OCI-LY7 (cell line): Measurements from ENCODE around the gene PRDM7. TPM values are rescaled to one million over a fixed set of nuclear protein-coding genes. Genes with fewer than 3 reads are reported as not detected.
"Not testable (repeated sequence)": the region's sequence is repeated elsewhere in the genome, so short reads cannot be mapped to it uniquely, and the experiment has no call there.

Experiments
- Bru-seq: library from RNA; stranded (reverse); fragments of 400-500 nt; gene quantifications from one replicate; lab custom pipeline; 2021; lab: Mats Ljungman, UMichigan
- BruChase-seq, 2 experiments: library from RNA; stranded (reverse); fragments of 400-500 nt; gene quantifications; one replicate each; lab custom pipeline; 2021; lab: Mats Ljungman, UMichigan
- BruUV-seq: library from RNA; stranded (reverse); fragments of 400-500 nt; replicated peaks from 2 replicates; lab custom pipeline; 2021; lab: Mats Ljungman, UMichigan
- CTCF ChIA-PET: fragments of 300-600 bp; sonication (Branson Sonifier 250); formaldehyde crosslinking; loops from one replicate; lab custom pipeline; 2022; ENCODE audit warnings: antibody characterized with exemption; ENCODE audit not compliant: unreplicated experiment; lab: Charles Lee
- POLR2A ChIA-PET: fragments of 300-600 bp; sonication (Branson Sonifier 250); formaldehyde crosslinking; loops from one replicate; lab custom pipeline; 2022; ENCODE audit warnings: antibody characterized with exemption; lab: Charles Lee
- DNase-seq: peaks from one replicate; pipeline ENCODE4 v3.0.0-alpha.2; 2015; ENCODE audit warnings: low spot score
- H2AFZ ChIP-seq: fragments of 200-600 bp; sonication (generic), shearing (Covaris generic); 2 replicates; pipeline ENCODE4 v1.6.1; 2014; ENCODE audit warnings: mild to moderate bottlenecking, antibody characterized with exemption, low read length, moderate library complexity
- H3K27ac ChIP-seq: fragments of 200-600 bp; sonication (generic); 2 replicates; pipeline ENCODE4 v1.5.1; 2014; ENCODE audit warnings: mixed run types, low read depth, mild to moderate bottlenecking, moderate library complexity, low read length, inconsistent platforms; ENCODE audit not compliant: poor library complexity, severe bottlenecking
- H3K36me3 ChIP-seq: fragments of 200-600 bp; sonication (generic); 2 replicates; pipeline ENCODE4 v1.6.1; 2014; ENCODE audit warnings: mild to moderate bottlenecking, antibody characterized with exemption, low read length, moderate library complexity, mixed read lengths; ENCODE audit not compliant: insufficient read depth
- H3K4me1 ChIP-seq: fragments of 200-600 bp; sonication (generic); 2 replicates; pipeline ENCODE4 v1.5.1; 2014; ENCODE audit warnings: mild to moderate bottlenecking, low read length; ENCODE audit not compliant: insufficient read depth, poor library complexity, severe bottlenecking
- H3K4me2 ChIP-seq: fragments of 200-600 bp; sonication (generic); 2 replicates; pipeline ENCODE4 v1.6.1; 2014; ENCODE audit warnings: mild to moderate bottlenecking, low read length
- H3K4me3 ChIP-seq: fragments of 200-600 bp; sonication (generic); 2 replicates; pipeline ENCODE4 v1.5.1; 2014; ENCODE audit warnings: mild to moderate bottlenecking, low read depth, low read length; ENCODE audit not compliant: poor library complexity, severe bottlenecking
- H3K79me2 ChIP-seq: fragments of 200-600 bp; sonication (generic); 2 replicates; pipeline ENCODE4 v1.6.1; 2016; ENCODE audit warnings: low read depth, mild to moderate bottlenecking, low read length, moderate library complexity, mixed read lengths; ENCODE audit not compliant: insufficient read depth
- H3K9me2 ChIP-seq: fragments of 200-600 bp; sonication (generic); 2 replicates; pipeline ENCODE4 v1.6.1; 2016; ENCODE audit warnings: mild to moderate bottlenecking, low read length, mixed read lengths; ENCODE audit not compliant: insufficient read depth
- H3K9me3 ChIP-seq: fragments of 200-600 bp; sonication (generic); 2 replicates; pipeline ENCODE4 v1.6.1; 2014; ENCODE audit warnings: mild to moderate bottlenecking, mixed run types, low read length, mixed read lengths
- H4K20me1 ChIP-seq: fragments of 200-600 bp; sonication (generic); 2 replicates; pipeline ENCODE4 v1.6.1; 2014; ENCODE audit warnings: mild to moderate bottlenecking, antibody characterized with exemption, low read length, moderate library complexity, mixed read lengths; ENCODE audit not compliant: insufficient read depth
- CTCF ChIP-seq: fragments of 200-600 bp; sonication (generic); conservative IDR thresholded peaks from 2 replicates; pipeline ENCODE4 v1.5.1; 2014; ENCODE audit warnings: mild to moderate bottlenecking, antibody characterized with exemption, low read length, moderate library complexity, mixed read lengths
- EZH2phosphoT487 ChIP-seq: fragments of 200-600 bp; sonication (generic); IDR thresholded peaks from 2 replicates; pipeline ENCODE4 v1.6.1; 2018; ENCODE audit warnings: low read depth, borderline replicate concordance, mild to moderate bottlenecking, mixed run types, antibody characterized with exemption, low read length, moderate library complexity, mixed read lengths
- intact Hi-C: fragments of 100-400 bp; cut with micrococcal nuclease; formaldehyde crosslinking; loops from one replicate; pipeline ENCODE4 v1.10.0; 2022; ENCODE audit not compliant: unreplicated experiment
- long read RNA-seq: library from polyadenylated mRNA; stranded (forward); transcript quantifications from one replicate; pipeline ENCODE4 v2.0.0, GENCODE V29; 2022
- total RNA-seq, 2 experiments: library from RNA; depleted of rRNA in 1 of 2; stranded (reverse); fragments of >200 nt in 1 of 2; shearing (Covaris generic) in 1 of 2; gene quantifications; 2 replicates each; pipeline ENCODE4 v1.2.3, GENCODE V29; 2014 to 2022

The PRDM7 gene
- total RNA-seq (2014; rRNA removed; shearing (Covaris generic)) (not detected in 2 replicates), total RNA-seq (2022) (not detected in 2 replicates), Bru-seq, nascent RNA (percentile 6 among the genes with signal in this experiment), BruChase-seq, experiment 1, labeled RNA remaining after a 6-hour chase (not detected), BruChase-seq, experiment 2, labeled RNA remaining after a 2-hour chase (percentile 6 among the genes with signal in this experiment)
- long read RNA-seq: 0 reads

DNA sequence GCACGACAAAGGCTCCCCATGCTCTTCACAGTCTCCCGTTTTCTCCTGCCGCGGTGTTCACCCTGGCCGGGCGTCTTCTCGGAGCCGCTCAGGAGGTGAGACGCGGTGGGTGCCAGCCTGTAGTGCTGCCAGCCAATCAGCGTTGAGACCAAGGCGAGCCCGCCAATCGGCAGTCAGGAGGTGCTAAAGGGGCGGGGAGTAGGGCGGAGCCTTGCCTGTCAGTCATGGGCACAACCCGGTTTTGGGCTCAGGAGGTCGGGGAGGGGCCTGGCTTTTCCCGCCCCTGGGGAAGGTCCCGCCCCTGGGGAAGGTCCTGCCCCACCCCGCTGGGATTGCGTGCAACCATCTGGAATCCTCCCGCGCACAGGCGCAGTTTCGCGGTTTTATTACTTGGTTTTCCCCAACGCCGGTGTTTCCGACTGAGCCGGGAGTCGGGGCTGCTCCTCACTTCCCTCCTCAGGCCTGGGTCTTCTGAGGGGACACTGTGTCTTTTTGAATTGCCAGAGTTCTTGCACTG, at the start of gene PRDM7:
Gene PRDM7 (minus strand): TSS at position 92 of the 517 bp plus-strand sequence. CDS start 1,421 bp downstream, outside the sequence.
- ChIA-PET CTCF (no interaction called here), POLR2A (no interaction called here)
- TF ChIP-seq EZH2phosphoT487: no peak
- TF ChIP-seq CTCF: no peak
- peaks cover 12% of the 10 kb centered on the region for H3K4me1 ChIP-seq
- intact Hi-C loops: loop anchor here (5.0 kb wide), 1 partner anchor 155 kb away; the partner anchor contains the start of gene TUBB3
- no peak within 1 kb of the TSS for H3K27ac ChIP-seq
- BruUV-seq: no TSS peak
- no peaks in the 10 kb centered on the region for H3K36me3 ChIP-seq
- H3K79me2 ChIP-seq: no peaks in the 10 kb centered on the region
- peak within 1 kb of the TSS; percentile 63 for H3K4me3 ChIP-seq
- no peaks in the 10 kb centered on the region for H3K9me2 ChIP-seq
- peak within 1 kb of the TSS; percentile 86 for H2AFZ ChIP-seq
- DNase-seq: peak; percentile 96
- H4K20me1 ChIP-seq: no peaks in the 10 kb centered on the region
- H3K9me3 ChIP-seq: no peaks in the 10 kb centered on the region
- peak within 1 kb of the TSS; percentile 86 for H3K4me2 ChIP-seq

GRCh38 chr16:90121846-90122245, 44.7 kb upstream of the PRDM7 start:
- H3K36me3 ChIP-seq, BruUV-seq, H4K20me1 ChIP-seq, POLR2A ChIA-PET, H3K4me3 ChIP-seq, DNase-seq, CTCF ChIA-PET, H3K79me2 ChIP-seq, H3K4me1 ChIP-seq, H3K27ac ChIP-seq, intact Hi-C loops, H3K4me2 ChIP-seq, H3K9me3 ChIP-seq, H2AFZ ChIP-seq, H3K9me2 ChIP-seq: not testable (repeated sequence)

DNA sequence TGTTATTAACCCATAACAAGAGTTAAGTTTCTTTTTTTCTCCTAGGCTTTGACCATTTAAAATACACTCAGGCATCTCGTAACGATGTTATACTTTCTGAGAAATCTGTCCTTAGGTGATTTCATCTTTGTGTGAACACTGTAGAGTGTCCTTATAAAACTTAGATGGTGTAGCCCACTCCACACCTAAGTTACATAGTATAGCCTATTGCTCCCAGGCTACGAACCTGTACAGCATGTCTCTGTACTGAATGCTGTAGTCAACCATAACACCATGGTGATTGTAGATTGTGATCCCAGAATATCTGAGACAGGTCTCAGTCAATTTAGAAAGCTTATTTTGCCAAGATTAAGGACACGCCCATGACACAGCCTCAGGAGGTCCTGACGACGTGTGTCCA, 30.5 kb upstream of the PRDM7 start:
- H3K27ac ChIP-seq, H3K9me3 ChIP-seq, H3K4me3 ChIP-seq, POLR2A ChIA-PET, H4K20me1 ChIP-seq, BruUV-seq, H3K36me3 ChIP-seq, CTCF ChIA-PET, intact Hi-C loops, H3K9me2 ChIP-seq, H2AFZ ChIP-seq, DNase-seq, H3K4me1 ChIP-seq, H3K79me2 ChIP-seq, H3K4me2 ChIP-seq: not testable (repeated sequence)

GRCh38 chr16:90107060-90107459, 29.9 kb upstream of the PRDM7 start:
- H3K27ac ChIP-seq, H3K9me3 ChIP-seq, H3K9me2 ChIP-seq, H2AFZ ChIP-seq, BruUV-seq, CTCF ChIA-PET, POLR2A ChIA-PET, H3K36me3 ChIP-seq, H3K4me1 ChIP-seq, H3K79me2 ChIP-seq, H3K4me2 ChIP-seq, H3K4me3 ChIP-seq, H4K20me1 ChIP-seq, intact Hi-C loops, DNase-seq: not testable (repeated sequence)
